Panc1 (cell line): ENCODE data around the gene RB1.

ENCODE experiments used
- SIN3A ChIP-seq: IDR thresholded peaks from 2 replicates; pipeline ENCODE4 v1.6.1; 2012; ENCODE audit warnings: low read depth, mild to moderate bottlenecking, low read length, moderate library complexity, borderline replicate concordance; ENCODE audit not compliant: insufficient read depth
- TF ChIP-seq, protein P1 (sequence below): fragments of 450-650 bp; IDR thresholded peaks from 2 replicates; pipeline ENCODE4 v1.5.1; 2017; ENCODE audit warnings: mild to moderate bottlenecking
- TF ChIP-seq, protein P2 (sequence below), 2 experiments: IDR thresholded peaks; 2 replicates each; pipeline ENCODE4 v1.6.1; 2011 to 2012; ENCODE audit warnings: low read depth in 2 of 2, control low read depth in 1 of 2, low read length in 1 of 2, mild to moderate bottlenecking in 1 of 2, moderate library complexity in 1 of 2; ENCODE audit not compliant: insufficient read depth in 1 of 2

DNA sequence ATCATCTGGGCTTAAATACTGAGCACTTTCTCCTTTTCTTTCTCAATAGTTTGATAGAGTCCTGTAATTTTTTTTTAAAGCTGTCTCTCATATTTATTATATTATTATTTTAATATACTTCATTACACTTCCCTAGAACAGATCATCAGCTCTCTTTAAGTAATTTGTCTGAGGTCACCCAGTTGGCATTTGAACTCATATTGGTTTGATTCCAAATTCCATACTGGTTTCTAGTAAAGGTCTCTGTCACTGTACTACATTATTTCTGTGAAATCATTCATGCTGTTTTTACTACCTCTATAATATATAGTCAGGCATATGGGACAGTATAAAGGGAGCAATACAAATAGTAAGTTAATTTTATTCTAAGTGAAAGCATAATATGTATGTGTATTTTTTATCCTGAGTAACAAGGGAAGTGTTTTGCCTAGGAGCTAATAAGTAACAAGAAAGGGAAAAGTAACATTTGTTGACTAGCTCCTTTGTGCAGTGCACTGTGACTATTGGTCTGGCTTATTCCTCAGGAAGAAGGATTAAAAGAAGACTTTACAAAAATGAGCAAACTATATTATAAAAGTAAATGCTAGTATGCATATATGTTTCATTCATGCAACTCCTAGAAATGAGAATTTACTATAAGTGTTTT is 95.0 kb downstream of the RB1 start:
- TF ChIP-seq, protein P1, sequence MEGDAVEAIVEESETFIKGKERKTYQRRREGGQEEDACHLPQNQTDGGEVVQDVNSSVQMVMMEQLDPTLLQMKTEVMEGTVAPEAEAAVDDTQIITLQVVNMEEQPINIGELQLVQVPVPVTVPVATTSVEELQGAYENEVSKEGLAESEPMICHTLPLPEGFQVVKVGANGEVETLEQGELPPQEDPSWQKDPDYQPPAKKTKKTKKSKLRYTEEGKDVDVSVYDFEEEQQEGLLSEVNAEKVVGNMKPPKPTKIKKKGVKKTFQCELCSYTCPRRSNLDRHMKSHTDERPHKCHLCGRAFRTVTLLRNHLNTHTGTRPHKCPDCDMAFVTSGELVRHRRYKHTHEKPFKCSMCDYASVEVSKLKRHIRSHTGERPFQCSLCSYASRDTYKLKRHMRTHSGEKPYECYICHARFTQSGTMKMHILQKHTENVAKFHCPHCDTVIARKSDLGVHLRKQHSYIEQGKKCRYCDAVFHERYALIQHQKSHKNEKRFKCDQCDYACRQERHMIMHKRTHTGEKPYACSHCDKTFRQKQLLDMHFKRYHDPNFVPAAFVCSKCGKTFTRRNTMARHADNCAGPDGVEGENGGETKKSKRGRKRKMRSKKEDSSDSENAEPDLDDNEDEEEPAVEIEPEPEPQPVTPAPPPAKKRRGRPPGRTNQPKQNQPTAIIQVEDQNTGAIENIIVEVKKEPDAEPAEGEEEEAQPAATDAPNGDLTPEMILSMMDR: no peak
- TF ChIP-seq, protein P2, sequence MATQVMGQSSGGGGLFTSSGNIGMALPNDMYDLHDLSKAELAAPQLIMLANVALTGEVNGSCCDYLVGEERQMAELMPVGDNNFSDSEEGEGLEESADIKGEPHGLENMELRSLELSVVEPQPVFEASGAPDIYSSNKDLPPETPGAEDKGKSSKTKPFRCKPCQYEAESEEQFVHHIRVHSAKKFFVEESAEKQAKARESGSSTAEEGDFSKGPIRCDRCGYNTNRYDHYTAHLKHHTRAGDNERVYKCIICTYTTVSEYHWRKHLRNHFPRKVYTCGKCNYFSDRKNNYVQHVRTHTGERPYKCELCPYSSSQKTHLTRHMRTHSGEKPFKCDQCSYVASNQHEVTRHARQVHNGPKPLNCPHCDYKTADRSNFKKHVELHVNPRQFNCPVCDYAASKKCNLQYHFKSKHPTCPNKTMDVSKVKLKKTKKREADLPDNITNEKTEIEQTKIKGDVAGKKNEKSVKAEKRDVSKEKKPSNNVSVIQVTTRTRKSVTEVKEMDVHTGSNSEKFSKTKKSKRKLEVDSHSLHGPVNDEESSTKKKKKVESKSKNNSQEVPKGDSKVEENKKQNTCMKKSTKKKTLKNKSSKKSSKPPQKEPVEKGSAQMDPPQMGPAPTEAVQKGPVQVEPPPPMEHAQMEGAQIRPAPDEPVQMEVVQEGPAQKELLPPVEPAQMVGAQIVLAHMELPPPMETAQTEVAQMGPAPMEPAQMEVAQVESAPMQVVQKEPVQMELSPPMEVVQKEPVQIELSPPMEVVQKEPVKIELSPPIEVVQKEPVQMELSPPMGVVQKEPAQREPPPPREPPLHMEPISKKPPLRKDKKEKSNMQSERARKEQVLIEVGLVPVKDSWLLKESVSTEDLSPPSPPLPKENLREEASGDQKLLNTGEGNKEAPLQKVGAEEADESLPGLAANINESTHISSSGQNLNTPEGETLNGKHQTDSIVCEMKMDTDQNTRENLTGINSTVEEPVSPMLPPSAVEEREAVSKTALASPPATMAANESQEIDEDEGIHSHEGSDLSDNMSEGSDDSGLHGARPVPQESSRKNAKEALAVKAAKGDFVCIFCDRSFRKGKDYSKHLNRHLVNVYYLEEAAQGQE (IDR thresholded peaks at IDR 0.05; ENCODE audit: insufficient read depth in 1 of 2, low read depth in 2 of 2, low read length in 1 of 2): no peak
- TF ChIP-seq SIN3A: no peak
